ENCODE data around the gene PAFAH2.

PAFAH2 gene

GRCh38 chr1:25911162-25911561 is 86.7 kb downstream of the PAFAH2 start:
- no peak for DNase-seq (ENCODE audit: low read depth, low spot score)
- POLR2A ChIA-PET: no interaction called here
- CTCF ChIA-PET: interaction anchor here (1.9 to 5.3 kb wide), 2 partner anchors 11 to 15 kb away, joined by 5 to 46 read pairs; no protein-coding TSS in a partner anchor
- H3K4me3 ChIP-seq (ENCODE audit: low read depth, low read length): no peak overlapping the region
- no peak for TF ChIP-seq CTCF (IDR thresholded peaks at IDR 0.05; ENCODE audit: insufficient read depth, low read length, missing control alignments)
